Activated effector memory CD4-positive, alpha-beta T cell treated with anti-CD3 and anti-CD28 coated beads, Interleukin-2, amount 50 U/mL, for 16 hours (primary cell): ENCODE data around the gene SMIM38.

ENCODE experiments used
- DNase-seq: peaks from one replicate; pipeline ENCODE4 v3.0.0-alpha.2; 2020

SMIM38 gene

DNA sequence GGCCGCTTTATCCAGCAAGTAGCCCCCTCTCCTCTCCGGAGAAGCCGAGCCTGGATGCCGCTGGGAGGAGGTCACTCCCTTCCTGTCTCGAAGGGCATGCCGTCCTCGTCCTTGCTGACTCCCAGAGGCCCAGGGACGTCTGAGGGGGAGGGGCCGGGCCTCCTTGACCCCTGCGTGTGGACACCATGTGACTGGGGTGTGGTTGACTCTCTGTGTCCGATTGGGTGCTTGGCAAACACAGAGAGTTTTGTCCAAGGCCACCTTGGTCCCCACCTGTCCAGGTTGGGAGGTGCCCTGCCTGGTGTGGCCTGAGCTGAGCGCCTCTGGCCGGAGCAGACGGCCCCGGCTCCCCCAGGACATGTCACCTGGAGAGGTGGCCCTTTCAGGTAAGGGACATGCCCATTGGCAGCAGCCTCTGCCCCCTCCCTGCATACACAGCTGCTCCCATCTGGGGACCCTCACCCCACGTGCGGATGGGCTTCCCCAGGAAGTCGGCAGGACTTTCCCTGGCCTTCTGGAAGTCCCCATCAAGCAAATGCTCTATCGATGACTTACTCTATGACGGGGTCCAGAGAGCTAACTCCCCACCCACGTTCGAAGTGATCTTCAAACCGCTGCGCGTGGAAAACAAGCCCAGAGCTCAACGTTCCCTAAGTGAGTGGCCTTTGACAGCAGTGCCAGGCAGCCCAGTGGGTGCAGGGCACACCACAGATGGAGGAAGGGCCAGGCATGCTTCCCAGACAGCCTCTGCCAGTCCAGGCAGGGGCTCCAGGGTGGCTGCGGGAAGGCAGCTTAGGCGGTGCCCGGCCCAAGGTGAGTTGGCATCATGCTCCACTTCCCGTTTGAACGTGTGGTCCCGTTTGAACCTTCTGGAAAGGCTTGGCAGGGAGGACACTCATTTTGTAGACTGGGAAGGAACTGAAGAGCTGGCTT lies at the start of gene SMIM38:
Gene SMIM38 (plus strand): TSS at position 634 of the 933 bp plus-strand sequence. CDS start 1,912 bp downstream, outside the sequence.
- no peak for DNase-seq

DNA sequence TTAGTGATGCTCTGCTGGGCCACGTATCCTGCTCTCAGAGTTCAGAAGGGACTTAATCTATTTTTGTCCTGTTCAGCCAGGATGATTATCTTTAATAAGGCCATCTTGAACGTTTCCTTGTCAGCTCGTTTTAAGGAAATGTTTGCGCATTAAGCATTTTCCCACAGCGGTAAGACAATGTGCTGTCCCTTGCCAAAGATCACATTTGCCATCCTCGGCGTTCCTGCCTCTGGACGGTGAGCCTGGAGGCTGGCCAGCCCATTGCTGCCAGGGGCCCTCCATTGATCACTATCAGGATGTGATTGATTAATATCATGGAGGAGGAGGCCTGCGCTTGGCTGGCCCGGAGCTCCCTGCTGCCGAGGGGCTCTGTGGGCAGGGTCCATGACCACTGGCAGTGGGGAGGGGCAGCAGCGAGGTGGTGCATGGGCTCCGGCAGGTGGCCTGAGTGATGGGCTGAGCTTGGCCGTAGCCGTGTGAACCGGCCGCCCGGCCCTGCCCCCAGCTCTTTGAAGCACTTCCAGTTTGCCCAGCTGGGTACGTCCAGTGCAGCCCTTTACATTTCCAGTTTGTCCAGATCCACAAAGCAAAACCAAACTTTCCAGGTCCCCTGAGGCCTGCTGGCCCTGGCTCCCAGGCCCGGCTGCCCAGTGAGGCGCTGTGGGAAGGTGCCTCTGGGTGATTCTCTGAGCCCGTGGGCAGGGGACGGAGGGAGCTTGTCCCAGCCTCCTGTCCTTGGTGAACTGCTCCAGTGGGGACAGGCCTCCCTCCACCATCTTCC lies 49.5 kb upstream of the SMIM38 start:
- DNase-seq, result no peak

DNA sequence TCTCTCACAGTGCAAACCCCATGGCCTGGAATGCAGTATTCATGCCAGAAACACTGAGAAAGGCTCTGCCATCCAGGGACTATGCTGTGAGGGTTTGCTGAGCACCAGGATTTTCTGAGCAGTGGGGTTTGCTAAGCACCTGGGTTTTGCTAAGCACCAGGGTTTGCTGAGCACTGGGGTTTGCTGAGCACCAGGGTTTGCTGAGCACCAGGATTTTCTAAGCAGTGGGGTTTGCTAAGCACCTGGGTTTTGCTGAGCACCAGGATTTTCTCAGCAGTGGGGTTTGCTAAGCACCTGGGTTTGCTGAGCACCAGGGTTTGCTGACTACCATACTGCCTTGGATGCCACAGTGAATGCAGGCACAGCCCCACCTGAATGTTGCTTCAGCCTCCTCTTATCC lies 48.3 kb upstream of the SMIM38 start:
- no peak for DNase-seq

DNA sequence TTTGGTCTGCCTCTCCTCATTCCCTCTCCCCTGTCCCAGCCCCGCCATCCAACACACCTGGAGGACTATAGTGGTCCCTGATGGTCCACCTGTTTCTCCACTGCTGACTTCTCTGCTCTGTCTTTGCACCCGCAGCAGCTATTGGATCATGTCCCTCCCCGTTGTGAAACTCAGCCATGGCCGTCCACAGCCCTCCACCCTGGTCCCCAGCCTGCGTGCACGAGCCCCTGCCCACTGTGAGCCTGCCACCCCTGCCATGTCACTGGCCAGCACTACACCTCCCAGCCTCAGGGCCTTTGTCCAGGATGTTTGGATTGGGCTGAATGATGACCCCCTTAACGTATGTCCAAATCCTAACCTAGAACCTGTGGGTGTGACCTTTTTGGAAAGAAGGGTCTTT lies 47.7 kb upstream of the SMIM38 start:
- no peak for DNase-seq

DNA sequence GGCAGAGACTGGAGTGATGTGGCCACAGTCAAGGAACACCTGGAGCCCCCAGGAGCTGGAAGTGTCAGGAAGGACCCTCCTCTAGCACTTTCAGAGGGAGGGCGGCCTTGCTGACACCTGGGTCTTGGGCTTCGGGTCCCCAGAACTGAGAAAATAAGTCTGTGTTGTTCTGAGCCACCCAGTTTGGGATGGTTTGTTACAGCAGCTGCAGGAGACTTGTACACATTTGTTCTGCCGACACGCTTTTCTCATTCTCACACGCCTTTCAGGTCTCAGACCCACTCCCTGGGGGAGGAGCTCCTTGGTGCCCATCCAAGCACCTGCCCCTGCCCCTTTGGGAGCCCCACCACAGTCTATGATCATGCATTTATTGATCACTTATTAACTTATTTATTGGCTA lies 47.2 kb upstream of the SMIM38 start:
- no peak for DNase-seq

DNA sequence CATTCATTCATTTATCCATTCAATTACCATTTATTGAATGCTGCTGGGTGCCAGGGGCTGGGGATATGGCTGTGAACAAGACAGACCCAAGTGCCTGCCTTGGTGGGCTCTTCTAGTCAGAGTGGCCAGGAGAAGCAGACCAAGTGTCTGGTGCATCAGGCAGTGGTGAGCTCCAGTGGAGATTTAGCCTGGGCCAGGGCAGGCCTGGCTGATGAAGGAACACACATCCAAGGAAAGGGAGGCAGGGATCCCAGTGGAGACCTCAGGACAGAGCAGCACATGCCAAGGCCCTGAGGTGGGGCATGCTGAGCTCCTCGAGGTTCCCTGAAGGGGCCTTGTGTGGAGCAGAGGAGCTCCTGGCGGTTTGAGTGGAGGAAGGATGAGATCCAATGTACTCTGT lies 46.6 kb upstream of the SMIM38 start:
- DNase-seq, result no peak

- no peak for DNase-seq
These were observed 45.3 kb upstream of the SMIM38 start for GRCh38 chr11:69110451-69110850.

GRCh38 chr11:69111624-69112542 lies 43.9 kb upstream of the SMIM38 start:
- no peak for DNase-seq

GRCh38 chr11:69113226-69113625 lies 42.5 kb upstream of the SMIM38 start:
- no peak for DNase-seq

- DNase-seq, result no peak
These were observed 41.9 kb upstream of the SMIM38 start for GRCh38 chr11:69113646-69114340.

GRCh38 chr11:69114362-69114761 lies 41.4 kb upstream of the SMIM38 start:
- DNase-seq, result no peak

DNA sequence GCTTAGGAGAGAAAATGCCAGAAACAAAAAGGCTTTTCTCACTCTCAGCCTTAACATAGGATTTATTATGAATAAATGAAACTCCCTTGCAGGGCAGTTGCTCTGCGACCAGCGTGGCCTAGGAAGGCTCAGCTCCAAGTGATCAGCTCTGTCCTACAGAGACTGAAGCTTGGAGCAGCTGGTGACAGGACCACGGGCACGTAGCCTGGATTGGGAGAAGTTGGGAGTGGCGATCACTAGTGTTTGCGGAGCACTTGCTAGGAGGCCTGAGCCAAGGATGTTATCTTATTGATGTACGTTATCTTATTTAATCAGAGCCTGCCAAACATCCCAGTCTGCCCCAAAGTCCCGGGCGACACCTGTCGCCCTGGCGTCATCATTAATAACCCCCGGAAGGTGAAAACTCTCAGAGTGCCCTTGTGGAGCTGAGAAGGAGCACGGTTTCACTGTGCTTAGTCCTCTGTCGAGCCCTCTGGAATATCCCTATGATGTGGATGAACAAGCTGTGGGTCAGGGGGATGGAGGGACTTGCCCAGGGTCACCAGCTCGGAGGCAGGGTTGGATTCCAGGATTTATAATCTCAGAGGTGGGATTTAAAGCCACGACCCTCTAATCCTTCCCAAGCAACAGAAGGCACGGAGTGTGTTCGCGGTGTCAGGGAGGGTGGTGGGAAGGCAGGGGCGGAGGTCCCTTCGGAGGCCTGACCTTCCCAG lies 40.8 kb upstream of the SMIM38 start:
- no peak for DNase-seq

DNA sequence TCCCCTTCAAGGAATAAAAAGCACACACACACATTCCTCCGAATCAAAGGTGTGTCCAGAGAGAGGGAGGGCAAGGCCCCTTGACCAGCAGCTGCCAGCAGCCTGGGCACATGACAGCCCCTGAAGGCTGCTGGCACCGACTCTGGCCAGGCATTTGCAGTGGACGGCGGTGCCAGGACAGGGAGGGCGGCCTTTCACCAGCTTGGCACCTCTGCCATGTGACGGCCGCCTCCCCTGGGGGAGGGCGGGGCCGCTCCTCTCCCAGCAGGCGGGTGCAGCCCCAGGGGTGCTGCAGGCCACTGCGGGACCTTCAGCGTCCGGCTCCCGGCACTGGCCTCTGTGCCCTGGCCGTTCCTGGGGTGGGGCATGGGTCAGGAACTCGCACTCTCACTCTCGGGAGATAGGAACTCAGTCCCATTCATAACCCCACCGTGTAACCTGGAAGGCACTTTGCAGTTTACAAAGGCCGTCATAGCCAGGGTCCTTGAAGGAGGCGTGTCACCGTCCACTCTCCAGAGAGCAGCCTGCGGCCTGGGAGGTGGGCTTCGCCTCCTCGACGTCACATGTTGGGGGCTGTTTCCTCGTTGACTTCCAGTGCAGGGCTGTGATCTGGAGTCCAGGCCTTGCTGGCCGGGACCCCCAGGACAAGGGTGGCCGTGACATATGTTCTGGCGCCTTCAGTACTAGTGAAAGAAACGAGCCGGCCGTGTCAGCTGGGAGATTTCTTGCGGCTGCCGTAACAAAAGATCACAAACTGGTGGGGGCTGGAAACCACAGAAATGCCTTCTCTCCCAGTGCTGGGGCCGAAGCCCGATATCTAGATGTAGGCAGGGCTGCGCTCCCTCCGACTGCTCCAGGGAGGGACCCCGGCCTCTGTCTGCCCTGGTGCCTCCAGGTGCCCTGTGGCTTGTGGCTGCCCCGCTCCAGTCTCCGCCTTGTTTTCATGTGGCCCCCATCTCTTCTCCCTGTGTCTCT lies 39.9 kb upstream of the SMIM38 start:
- DNase-seq, result no peak

DNA sequence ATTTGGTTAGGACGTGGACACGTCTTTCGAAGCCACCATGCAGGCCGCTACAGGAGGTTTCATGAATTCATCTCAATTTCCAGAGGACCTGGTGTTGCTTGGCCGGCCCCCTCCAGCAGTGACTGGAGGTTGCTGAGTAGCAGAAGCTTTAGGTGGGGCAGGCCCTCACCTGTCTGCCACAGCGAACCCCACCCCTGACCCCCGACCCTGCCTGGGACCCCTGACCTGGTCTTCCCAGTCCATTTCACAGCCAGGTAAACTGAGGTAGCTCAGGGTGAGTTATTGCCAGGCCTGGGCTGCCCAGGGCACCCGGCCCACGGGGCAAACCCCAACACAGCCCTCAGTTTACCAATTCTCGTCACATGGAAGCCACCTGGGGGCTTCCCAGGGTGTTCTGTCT lies 39.1 kb upstream of the SMIM38 start:
- no peak for DNase-seq

- no peak for DNase-seq
These were observed 36.5 kb upstream of the SMIM38 start for GRCh38 chr11:69119190-69119589.

- DNase-seq, result no peak
These were observed 35.4 kb upstream of the SMIM38 start for GRCh38 chr11:69120096-69120875.

DNA sequence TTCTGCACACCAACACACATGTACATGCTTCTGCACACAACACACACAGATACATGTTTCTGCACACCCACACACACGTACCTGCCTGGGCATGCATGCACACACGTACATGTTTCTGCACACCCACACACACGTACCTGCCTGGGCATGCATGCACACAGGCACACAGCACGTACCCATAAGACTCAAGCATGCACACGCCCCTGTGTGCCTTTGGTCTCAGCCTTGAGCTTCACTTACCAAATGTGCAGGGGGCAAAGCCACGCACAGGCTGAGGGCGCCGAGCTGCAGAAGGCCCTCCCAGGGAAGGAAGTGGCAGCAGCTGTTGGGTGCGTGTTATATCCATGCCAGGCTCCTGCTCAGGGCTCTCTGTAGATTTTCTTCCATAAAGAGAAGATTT lies 34.7 kb upstream of the SMIM38 start:
- DNase-seq, result peak; percentile 62

- DNase-seq, result peak; percentile 55
These were observed 34.0 kb upstream of the SMIM38 start for GRCh38 chr11:69121621-69122325.

GRCh38 chr11:69122326-69122629 lies 33.5 kb upstream of the SMIM38 start:
- peak; percentile 57 for DNase-seq
